ENCODE results near the gene XPOT.

XPOT gene

GRCh38 chr12:64418209-64418608, 14.0 kb downstream of the XPOT start:
- DNase-seq (ENCODE audit: low spot score) = no peak
- TF ChIP-seq CTCF (IDR thresholded peaks at IDR 0.05; ENCODE audit: extremely low read depth, insufficient read depth, missing control alignments) = no peak
- in situ Hi-C loops (cut with MboI; ENCODE audit: low pct_unique_long_range_greater_than_20kb, low sequenced_read_pairs, unreplicated experiment) = no loop called here

DNA sequence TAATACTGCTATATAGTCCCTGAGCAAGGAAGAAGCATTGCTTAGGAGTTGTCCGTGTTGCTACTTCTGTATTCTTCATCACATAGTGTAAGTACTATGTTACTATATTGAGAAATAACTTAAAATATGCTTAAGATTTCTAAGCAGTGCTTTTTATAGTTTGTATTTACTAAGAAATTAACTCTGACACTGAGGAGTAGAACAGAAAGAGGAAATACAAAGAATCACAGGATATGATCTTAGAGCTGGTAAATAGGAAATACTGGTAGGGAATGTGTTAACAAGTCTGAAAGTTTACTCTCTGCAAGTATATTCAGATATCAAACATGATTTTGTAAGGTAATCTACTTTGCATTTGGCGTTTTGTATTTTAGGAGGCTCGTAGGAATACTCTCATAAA, 15.5 kb downstream of the XPOT start:
- DNase-seq (ENCODE audit: low spot score) = no peak
- TF ChIP-seq CTCF (IDR thresholded peaks at IDR 0.05; ENCODE audit: extremely low read depth, insufficient read depth, missing control alignments) = no peak
- in situ Hi-C loops (cut with MboI; ENCODE audit: low pct_unique_long_range_greater_than_20kb, low sequenced_read_pairs, unreplicated experiment) = no loop called here

DNA sequence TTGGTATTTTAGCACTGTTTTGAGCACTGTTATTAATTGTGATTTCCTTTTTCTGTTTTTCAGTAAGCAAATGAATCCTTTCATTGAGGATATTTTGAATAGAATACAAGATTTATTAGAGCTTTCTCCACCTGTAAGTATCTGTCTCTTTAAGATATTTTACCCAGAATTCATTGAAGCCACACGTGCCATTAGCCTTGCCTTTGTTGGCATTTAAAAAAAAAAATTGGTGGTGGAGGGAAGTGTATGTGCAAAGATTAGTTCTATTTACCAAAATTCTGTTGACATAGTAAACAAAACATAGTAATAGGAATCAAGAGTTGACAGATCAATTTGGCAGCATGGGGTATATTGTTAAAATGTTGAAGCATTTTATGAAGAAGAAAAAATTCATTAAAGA, 23.8 kb downstream of the XPOT start:
- in situ Hi-C loops (cut with MboI; ENCODE audit: low pct_unique_long_range_greater_than_20kb, low sequenced_read_pairs, unreplicated experiment) = no loop called here
- DNase-seq (ENCODE audit: low spot score) = no peak
- TF ChIP-seq CTCF (IDR thresholded peaks at IDR 0.05; ENCODE audit: extremely low read depth, insufficient read depth, missing control alignments) = no peak

- TF ChIP-seq CTCF (IDR thresholded peaks at IDR 0.05; ENCODE audit: extremely low read depth, insufficient read depth, missing control alignments) = no peak
- no peak for DNase-seq (ENCODE audit: low spot score)
- in situ Hi-C loops (cut with MboI; ENCODE audit: low pct_unique_long_range_greater_than_20kb, low sequenced_read_pairs, unreplicated experiment) = no loop called here
These were observed 24.8 kb downstream of the XPOT start for GRCh38 chr12:64428956-64429355.

- in situ Hi-C loops (cut with MboI; ENCODE audit: low pct_unique_long_range_greater_than_20kb, low sequenced_read_pairs, unreplicated experiment) = no loop called here
- no peak for DNase-seq (ENCODE audit: low spot score)
- TF ChIP-seq CTCF (IDR thresholded peaks at IDR 0.05; ENCODE audit: extremely low read depth, insufficient read depth, missing control alignments) = no peak
These were observed 26.7 kb downstream of the XPOT start for GRCh38 chr12:64430886-64431285.

- no peak for TF ChIP-seq CTCF (IDR thresholded peaks at IDR 0.05; ENCODE audit: extremely low read depth, insufficient read depth, missing control alignments)
- in situ Hi-C loops (cut with MboI; ENCODE audit: low pct_unique_long_range_greater_than_20kb, low sequenced_read_pairs, unreplicated experiment) = no loop called here
- no peak for DNase-seq (ENCODE audit: low spot score)
These were observed 27.6 kb downstream of the XPOT start for GRCh38 chr12:64431791-64432190.

GRCh38 chr12:64433915-64434314, 29.7 kb downstream of the XPOT start:
- DNase-seq (ENCODE audit: low spot score) = no peak
- TF ChIP-seq CTCF (IDR thresholded peaks at IDR 0.05; ENCODE audit: extremely low read depth, insufficient read depth, missing control alignments) = no peak
- in situ Hi-C loops (cut with MboI; ENCODE audit: low pct_unique_long_range_greater_than_20kb, low sequenced_read_pairs, unreplicated experiment) = no loop called here
